Renal cortex interstitium (tissue), 11 donors: ENCODE results near the gene EPS8. TPM values are rescaled to one million over a fixed set of nuclear protein-coding genes. Genes with fewer than 3 reads are reported as not detected.

Experiments
- DNase-seq, 11 donors: peaks; one replicate each; pipeline ENCODE4 v3.0.0-alpha.2; 2013; ENCODE audit warnings: low read depth in 9 of 11, low spot score in 4 of 11; ENCODE audit errors: extremely low read depth in 1 of 11
- polyA plus RNA-seq, 3 donors: library from polyadenylated mRNA; unstranded; fragments of 120-200 nt; gene quantifications; one replicate each; pipeline ENCODE4 v1.2.1, GENCODE V29; 2013; ENCODE audit not compliant: insufficient read length in 3 of 3

Gene EPS8
- polyA plus RNA-seq, 3 donors: 51.0 to 69.1 (median 66.2) TPM

GRCh38 chr12:15599266-15600037, 189.7 kb downstream of the EPS8 start:
- DNase-seq: peak in 3 of 11 donors; percentile 37 to 41 (median 39)

- DNase-seq: no peak
Observed at GRCh38 chr12:15597125-15597830, 191.9 kb downstream of the EPS8 start.

DNA sequence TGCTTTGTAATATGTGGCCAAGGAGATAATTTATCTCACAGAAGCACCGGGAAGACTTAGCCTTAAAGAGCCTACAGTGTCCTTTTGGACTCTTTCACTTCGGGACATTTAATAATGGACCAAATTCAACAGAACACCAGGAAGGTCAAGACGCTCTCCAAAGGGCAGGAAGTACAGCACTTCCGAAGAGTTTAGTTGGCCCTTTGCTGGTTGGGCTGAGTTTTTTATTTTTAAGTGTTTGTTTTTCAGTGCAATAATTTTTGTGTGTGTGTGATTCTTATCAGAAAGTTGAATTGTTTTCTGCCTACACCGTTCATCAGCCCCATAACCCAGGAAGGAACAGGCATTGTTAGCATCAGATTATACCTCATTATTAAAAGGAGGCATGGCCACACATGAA, 193.0 kb downstream of the EPS8 start:
- DNase-seq: no peak

GRCh38 chr12:15592934-15593333, 196.3 kb downstream of the EPS8 start:
- no peak for DNase-seq

DNA sequence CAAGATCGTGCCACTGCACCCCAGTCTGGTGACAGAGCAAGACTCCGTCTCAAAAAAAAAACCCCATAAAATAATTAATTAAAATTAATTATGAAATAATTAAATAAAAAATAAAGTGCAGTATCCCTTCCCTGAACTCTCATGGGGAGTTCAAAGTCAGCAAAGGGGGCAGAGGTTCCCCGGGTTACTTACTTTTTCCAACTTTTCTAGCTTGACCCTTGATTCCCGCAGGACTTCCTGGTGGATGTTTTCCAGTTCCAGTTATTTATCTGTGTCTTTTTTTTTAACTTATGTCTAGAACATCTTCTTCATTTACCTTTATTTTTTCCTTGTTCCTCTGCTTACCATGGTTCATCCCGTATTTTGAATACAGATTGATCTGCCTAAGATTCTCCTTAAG, 197.4 kb downstream of the EPS8 start:
- DNase-seq: no peak

DNA sequence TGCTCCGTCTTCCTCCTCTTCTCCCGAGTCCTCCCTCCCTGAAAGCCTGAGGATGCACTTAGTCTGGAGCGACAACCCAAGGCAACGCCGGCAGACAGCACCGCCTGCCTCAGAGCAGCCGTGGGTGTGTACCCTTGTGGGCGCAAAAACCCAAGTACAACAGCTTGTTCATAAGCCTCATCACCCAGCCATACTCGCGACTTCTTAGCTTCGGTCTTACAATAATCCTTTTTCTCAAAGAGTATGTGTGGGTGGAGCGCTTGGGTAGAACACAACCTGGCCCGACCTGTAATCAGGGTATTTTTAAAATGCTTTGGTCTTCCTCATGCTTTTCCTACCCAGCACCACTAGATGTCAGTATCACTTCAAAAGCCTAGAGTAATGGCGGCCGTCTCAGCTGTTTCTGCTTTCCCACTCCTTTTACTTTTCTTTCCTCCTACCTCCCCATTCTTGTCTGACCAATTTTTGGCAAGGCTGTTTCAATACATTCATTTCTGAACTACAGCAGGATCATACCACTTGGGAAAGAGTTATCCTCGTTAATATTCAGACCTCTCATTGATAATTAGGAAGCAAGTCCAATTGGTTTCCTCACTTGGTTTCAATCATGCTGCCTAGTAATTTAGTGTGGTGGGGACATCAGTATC, 198.9 kb downstream of the EPS8 start:
- peak in 7 of 11 donors; percentile 50 to 77 (median 55) for DNase-seq

GRCh38 chr12:15589328-15590032, 199.7 kb downstream of the EPS8 start:
- DNase-seq: no peak

- peak in 3 of 11 donors; percentile 46 to 56 (median 54) for DNase-seq
Observed at GRCh38 chr12:15584366-15585041, 204.7 kb downstream of the EPS8 start.

- no peak for DNase-seq
Observed at GRCh38 chr12:15583804-15584203, 205.4 kb downstream of the EPS8 start.

GRCh38 chr12:15581006-15581405, 208.2 kb downstream of the EPS8 start:
- no peak for DNase-seq

- no peak for DNase-seq
Observed at GRCh38 chr12:15580431-15580830, 208.8 kb downstream of the EPS8 start.

- DNase-seq: peak in 4 of 11 donors; percentile 45 to 60 (median 46)
Observed at GRCh38 chr12:15575671-15576541, 213.3 kb downstream of the EPS8 start.

DNA sequence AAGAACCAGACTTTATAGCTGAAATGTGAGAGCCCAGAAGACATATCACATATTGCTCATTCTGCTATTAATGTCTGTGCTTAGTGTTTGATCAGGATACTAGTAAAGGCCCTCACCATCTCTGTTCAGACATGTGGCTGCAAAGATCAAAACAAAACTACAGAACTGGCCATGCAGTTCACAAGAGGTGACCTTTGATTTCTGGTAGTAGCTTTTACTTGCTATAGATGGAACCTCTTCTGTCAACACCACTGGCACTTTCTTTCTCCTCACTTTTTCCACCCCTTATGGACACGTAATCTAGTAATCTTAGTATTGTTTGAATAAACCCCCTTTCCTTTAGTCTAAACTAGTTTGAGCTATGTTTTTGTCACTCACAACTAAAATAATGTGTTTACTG, 214.8 kb downstream of the EPS8 start:
- no peak for DNase-seq

Other genes with a start within 250 kb of the EPS8 start
- 100 to 1,000 TPM; 167 to 211 (median 182) TPM for gene STRAP, start 93.0 kb upstream of the EPS8 start, polyA plus RNA-seq
- gene DERA, start 121.9 kb upstream of the EPS8 start, polyA plus RNA-seq: 10 to 100 TPM; 44.8 to 48.5 (median 44.9) TPM